ENCODE data around the gene LPCAT2. TPM values are rescaled to one million over a fixed set of nuclear protein-coding genes. Genes with fewer than 3 reads are reported as not detected.

Gene LPCAT2
- polyA plus RNA-seq, 1 experiment, result 20.6 TPM

- Histone ChIP-seq H3K9me3 (ENCODE audit: control insufficient read depth, insufficient read depth, low read length) (no peaks in the 10 kb centered on the region), H3K27ac (ENCODE audit: low read depth, low read length) (no peak overlapping the region), H3K27me3 (ENCODE audit: control insufficient read depth, insufficient read depth, low read length) (no peaks in the 10 kb centered on the region), H3K4me3 (ENCODE audit: low read depth, low read length) (no peak overlapping the region)
- POLR2A ChIA-PET, result no interaction called here
- no peak for DNase-seq (ENCODE audit: low read depth, low spot score)
- TF ChIP-seq CTCF (IDR thresholded peaks at IDR 0.05; ENCODE audit: low read depth, low read length), result no peak
- CTCF ChIA-PET, result no interaction called here
Measured at GRCh38 chr16:55588799-55589198, 79.9 kb downstream of the LPCAT2 start.

DNA sequence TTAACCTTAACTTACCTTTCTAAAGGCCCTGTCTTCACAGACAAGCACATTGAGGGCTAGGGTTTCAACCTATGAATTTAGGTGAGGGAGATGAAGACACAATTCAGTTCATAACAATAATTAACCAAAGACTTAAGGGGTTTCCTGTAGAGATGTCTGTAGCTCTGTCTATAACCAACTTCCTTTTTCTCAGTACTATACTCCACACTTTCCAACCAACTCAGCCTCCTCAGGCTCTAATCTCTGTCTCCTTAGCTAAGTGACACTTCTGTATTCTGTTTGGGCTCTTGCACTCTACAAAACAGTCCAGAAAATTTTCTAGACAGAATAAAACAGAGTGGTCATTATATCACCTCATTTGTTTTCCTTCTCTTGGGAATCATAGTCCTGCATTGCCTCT is 83.4 kb downstream of the LPCAT2 start:
- no peak for TF ChIP-seq CTCF (IDR thresholded peaks at IDR 0.05; ENCODE audit: low read depth, low read length)
- POLR2A ChIA-PET, result interaction anchor here (0.5 to 0.7 kb wide), 2 partner anchors 82 to 621 kb away, joined by 5 to 6 read pairs; no protein-coding TSS in a partner anchor
- Histone ChIP-seq H3K27ac (ENCODE audit: low read depth, low read length) (no peak overlapping the region), H3K9me3 (ENCODE audit: control insufficient read depth, insufficient read depth, low read length) (no peaks in the 10 kb centered on the region), H3K27me3 (ENCODE audit: control insufficient read depth, insufficient read depth, low read length) (no peaks in the 10 kb centered on the region), H3K4me3 (ENCODE audit: low read depth, low read length) (no peak overlapping the region)
- DNase-seq (ENCODE audit: low read depth, low spot score), result no peak
- CTCF ChIA-PET, result interaction anchor here (1.9 kb wide), 1 partner anchor 127 kb away, joined by 5 read pairs; no protein-coding TSS in a partner anchor

GRCh38 chr16:55597928-55598327 is 89.1 kb downstream of the LPCAT2 start:
- ChIA-PET POLR2A (no interaction called here), CTCF (no interaction called here)

GRCh38 chr16:55605754-55606336 is 97.0 kb downstream of the LPCAT2 start:
- no peak for DNase-seq (ENCODE audit: low read depth, low spot score)
- TF ChIP-seq CTCF (IDR thresholded peaks at IDR 0.05; ENCODE audit: low read depth, low read length), result no peak
- Histone ChIP-seq H3K27me3 (ENCODE audit: control insufficient read depth, insufficient read depth, low read length) (no peaks in the 10 kb centered on the region), H3K9me3 (ENCODE audit: control insufficient read depth, insufficient read depth, low read length) (no peaks in the 10 kb centered on the region), H3K27ac (ENCODE audit: low read depth, low read length) (no peak overlapping the region), H3K4me3 (ENCODE audit: low read depth, low read length) (no peak overlapping the region)
- ChIA-PET POLR2A (no interaction called here), CTCF (interaction anchor here (1.3 kb wide), 1 partner anchor 141 kb away, joined by 5 read pairs; no protein-coding TSS in a partner anchor)

More at GRCh38 chr16:55597928-55598327, 89.1 kb downstream of the LPCAT2 start:
- no peak for TF ChIP-seq CTCF (IDR thresholded peaks at IDR 0.05; ENCODE audit: low read depth, low read length)
- Histone ChIP-seq H3K9me3 (ENCODE audit: control insufficient read depth, insufficient read depth, low read length) (no peaks in the 10 kb centered on the region), H3K27me3 (ENCODE audit: control insufficient read depth, insufficient read depth, low read length) (no peaks in the 10 kb centered on the region), H3K27ac (ENCODE audit: low read depth, low read length) (no peak overlapping the region), H3K4me3 (ENCODE audit: low read depth, low read length) (no peak overlapping the region)
- DNase-seq (ENCODE audit: low read depth, low spot score), result no peak

GRCh38 chr16:55613613-55614335 is 104.9 kb downstream of the LPCAT2 start:
- Histone ChIP-seq H3K27ac (ENCODE audit: low read depth, low read length) (no peak overlapping the region), H3K4me3 (ENCODE audit: low read depth, low read length) (no peak overlapping the region), H3K27me3 (ENCODE audit: control insufficient read depth, insufficient read depth, low read length) (peaks cover 2% of the 10 kb centered on the region), H3K9me3 (ENCODE audit: control insufficient read depth, insufficient read depth, low read length) (no peaks in the 10 kb centered on the region)
- no peak for TF ChIP-seq CTCF (IDR thresholded peaks at IDR 0.05; ENCODE audit: low read depth, low read length)
- POLR2A ChIA-PET, result no interaction called here
- no peak for DNase-seq (ENCODE audit: low read depth, low spot score)
- CTCF ChIA-PET, result no interaction called here

All from AG04450 (cell line).